Neural cell (in vitro differentiated cells): Measurements from ENCODE around the gene ATXN7L1. TPM values are rescaled to one million over a fixed set of nuclear protein-coding genes. Genes with fewer than 3 reads are reported as not detected.

Experiments used
- H2AFZ ChIP-seq: fragments of 200-600, 300-800 bp; sonication (generic), shearing (Covaris generic); 2 replicates; pipeline ENCODE4 v1.6.0; 2014; ENCODE audit warnings: low read depth, mild to moderate bottlenecking, antibody characterized with exemption, low read length, moderate library complexity
- H3F3A ChIP-seq: fragments of 200-600 bp; shearing (Covaris generic); 2 replicates; pipeline ENCODE4 v1.6.1; 2016; ENCODE audit warnings: mild to moderate bottlenecking, moderate library complexity, mixed read lengths, antibody characterized with exemption, low read length; ENCODE audit not compliant: insufficient read depth, poor library complexity, severe bottlenecking
- H3K27ac ChIP-seq: fragments of 200-600, 300-800 bp; sonication (generic), shearing (Covaris generic); 2 replicates; pipeline ENCODE4 v1.5.1; 2014; ENCODE audit warnings: mild to moderate bottlenecking, low read length, moderate library complexity
- H3K27me3 ChIP-seq: fragments of 300-800, 200-600 bp; sonication (generic), shearing (Covaris generic); 2 replicates; pipeline ENCODE4 v1.6.0; 2014; ENCODE audit warnings: mild to moderate bottlenecking, low read depth, low read length, moderate library complexity; ENCODE audit not compliant: insufficient read depth
- H3K36me3 ChIP-seq: fragments of 300-800, 200-600 bp; sonication (generic), shearing (Covaris generic); 2 replicates; pipeline ENCODE4 v1.5.1; 2014; ENCODE audit warnings: mild to moderate bottlenecking, antibody characterized with exemption, low read length, moderate library complexity; ENCODE audit not compliant: insufficient read depth
- H3K4me2 ChIP-seq: fragments of 300-800, 200-600 bp; sonication (generic), shearing (Covaris generic); 2 replicates; pipeline ENCODE4 v1.6.0; 2014; ENCODE audit warnings: mild to moderate bottlenecking, low read length
- H3K4me3 ChIP-seq: fragments of 300-800, 200-600 bp; sonication (generic), shearing (Covaris generic); 2 replicates; pipeline ENCODE4 v1.5.1; 2014; ENCODE audit warnings: mild to moderate bottlenecking, low read length, moderate library complexity
- H3K79me2 ChIP-seq: fragments of 200-600 bp; shearing (Covaris generic); replicated peaks from 2 replicates; pipeline ENCODE4 v1.6.0; 2014; ENCODE audit warnings: mild to moderate bottlenecking, low read length, moderate library complexity; ENCODE audit not compliant: insufficient read depth
- H3K9ac ChIP-seq: fragments of 300-800, 200-600 bp; sonication (generic), shearing (Covaris generic); 2 replicates; pipeline ENCODE4 v1.6.1; 2016; ENCODE audit warnings: mild to moderate bottlenecking, low read length, mixed read lengths
- H3K9me2 ChIP-seq: fragments of 200-600 bp; shearing (Covaris generic); 2 replicates; pipeline ENCODE4 v1.6.1; 2016; ENCODE audit warnings: mild to moderate bottlenecking, low read length, mixed read lengths; ENCODE audit not compliant: insufficient read depth
- H3K9me3 ChIP-seq: fragments of 200-600, 300-800 bp; sonication (generic), shearing (Covaris generic); 2 replicates; pipeline ENCODE4 v1.6.1; 2016; ENCODE audit warnings: mild to moderate bottlenecking, mixed run types, low read length, moderate library complexity, mixed read lengths
- H4K20me1 ChIP-seq: fragments of 200-600 bp; shearing (Covaris generic); 2 replicates; pipeline ENCODE4 v1.6.1; 2016; ENCODE audit warnings: mild to moderate bottlenecking, mixed run types; ENCODE audit not compliant: insufficient read depth
- CTCF ChIP-seq: fragments of 450-650 bp; IDR thresholded peaks from 2 replicates; pipeline ENCODE4 v1.5.1; 2014; ENCODE audit warnings: antibody characterized with exemption, mild to moderate bottlenecking, moderate library complexity; ENCODE audit not compliant: poor library complexity, severe bottlenecking
- EP300 ChIP-seq: fragments of 450-650 bp; conservative IDR thresholded peaks from 2 replicates; pipeline ENCODE4 v1.6.1; 2014; ENCODE audit warnings: antibody characterized with exemption, mild to moderate bottlenecking, moderate library complexity; ENCODE audit not compliant: poor library complexity, severe bottlenecking
- EZH2 ChIP-seq: fragments of 200-600, 300-800 bp; shearing (Covaris generic), sonication (generic); IDR thresholded peaks from 2 replicates; pipeline ENCODE4 v1.6.1; 2014; ENCODE audit warnings: antibody characterized with exemption, low read length, borderline replicate concordance, mild to moderate bottlenecking; ENCODE audit not compliant: insufficient read depth, poor library complexity, severe bottlenecking
- MXI1 ChIP-seq: fragments of 450-650 bp; conservative IDR thresholded peaks from 2 replicates; pipeline ENCODE4 v1.6.1; 2014; ENCODE audit warnings: antibody characterized with exemption, mild to moderate bottlenecking; ENCODE audit not compliant: poor library complexity, severe bottlenecking
- POLR2AphosphoS5 ChIP-seq: IDR thresholded peaks from 2 replicates; pipeline ENCODE4 v1.6.1; 2012
- RAD21 ChIP-seq: fragments of 450-650 bp; conservative IDR thresholded peaks from 2 replicates; pipeline ENCODE4 v1.6.1; 2014; ENCODE audit warnings: antibody characterized with exemption, mild to moderate bottlenecking, moderate library complexity
- SMC3 ChIP-seq: fragments of 450-650 bp; conservative IDR thresholded peaks from 2 replicates; pipeline ENCODE4 v1.6.1; 2014; ENCODE audit warnings: antibody characterized with exemption, mild to moderate bottlenecking, moderate library complexity; ENCODE audit not compliant: poor library complexity
- TAF1 ChIP-seq: IDR thresholded peaks from 2 replicates; pipeline ENCODE4 v1.6.1; 2012; ENCODE audit warnings: low read depth
- polyA plus RNA-seq: library from polyadenylated mRNA; depleted of rRNA; stranded (reverse); fragments of >200 nt; gene quantifications from 2 replicates; pipeline ENCODE4 v1.2.3, GENCODE V29; 2014
- TF ChIP-seq, protein P1 (sequence below): IDR thresholded peaks from 2 replicates; pipeline ENCODE4 v1.6.1; 2012; ENCODE audit warnings: borderline replicate concordance

The ATXN7L1 gene
- polyA plus RNA-seq, 1 donor from 2014 or later: 4.3 TPM

DNA sequence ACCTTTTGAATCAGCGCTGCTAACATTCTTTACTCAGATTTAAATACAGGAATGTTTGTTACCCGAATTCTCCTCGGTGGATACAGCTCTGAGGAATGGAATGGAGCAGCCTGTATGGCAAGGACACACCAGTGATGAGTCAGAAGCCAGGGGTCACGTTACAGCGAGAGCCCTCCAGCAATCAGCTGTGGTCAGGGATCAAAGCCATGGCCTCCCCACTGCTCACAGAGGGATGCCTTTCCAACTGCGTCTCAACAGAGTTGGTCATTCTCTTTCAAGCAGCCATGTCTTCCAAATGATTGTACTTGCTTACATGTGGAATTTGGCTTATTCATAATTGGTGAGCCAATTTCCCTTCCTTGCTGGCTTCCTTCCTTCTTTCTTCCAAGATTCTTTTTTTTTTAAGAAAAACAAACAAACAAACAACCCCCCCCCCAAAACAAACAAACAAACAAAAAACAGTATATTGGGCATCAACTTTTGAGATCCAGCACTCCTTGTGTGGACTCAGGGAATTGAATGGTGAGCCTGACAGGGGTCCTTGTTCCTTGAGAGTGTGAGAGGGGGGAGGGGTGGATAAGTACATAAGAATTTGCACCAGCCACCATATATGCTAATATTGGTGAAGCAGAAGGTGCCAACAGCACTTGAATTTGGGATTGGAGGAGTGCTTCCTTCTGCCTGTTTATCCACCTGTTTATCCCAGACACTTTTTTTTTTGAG, 100.2 kb downstream of the ATXN7L1 start (continued):
- TF ChIP-seq CTCF (no peak), MXI1 (no peak), EZH2 (no peak)

DNA sequence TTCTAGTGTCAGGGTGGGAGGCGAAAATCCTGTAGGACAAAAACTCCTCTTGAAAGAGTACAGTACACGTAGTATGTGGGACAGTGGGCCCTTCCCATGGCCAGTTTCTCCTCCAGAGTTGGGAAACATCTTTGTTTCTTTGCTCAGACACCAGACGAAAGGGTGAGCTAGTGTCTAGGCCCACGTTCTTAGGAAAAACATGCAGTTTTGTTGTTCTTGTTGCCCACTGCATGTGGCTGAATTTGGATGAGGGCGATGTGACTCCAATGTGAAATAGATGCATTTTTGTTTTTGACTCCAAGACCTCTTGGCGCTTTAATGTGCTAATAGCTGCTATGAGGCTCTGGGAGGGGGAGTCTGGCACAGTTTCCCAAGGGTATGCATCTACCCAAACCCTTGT, 100.8 kb downstream of the ATXN7L1 start:
- Histone ChIP-seq H3K79me2 (peaks cover 4% of the 10 kb centered on the region), H3K4me2 (no peak overlapping the region), H4K20me1 (no peaks in the 10 kb centered on the region), H3F3A (no peaks in the 10 kb centered on the region), H3K36me3 (no peaks in the 10 kb centered on the region), H3K9ac (no peak overlapping the region), H2AFZ (no peak overlapping the region), H3K9me3 (no peaks in the 10 kb centered on the region), H3K27me3 (no peaks in the 10 kb centered on the region), H3K27ac (no peak overlapping the region), H3K9me2 (no peaks in the 10 kb centered on the region), H3K4me3 (no peak overlapping the region)
- TF ChIP-seq SMC3 (no peak), EZH2 (no peak), RAD21 (no peak), EP300 (no peak), CTCF (no peak), MXI1 (no peak), POLR2AphosphoS5 (no peak), TAF1 (no peak)
- TF ChIP-seq, protein P1, sequence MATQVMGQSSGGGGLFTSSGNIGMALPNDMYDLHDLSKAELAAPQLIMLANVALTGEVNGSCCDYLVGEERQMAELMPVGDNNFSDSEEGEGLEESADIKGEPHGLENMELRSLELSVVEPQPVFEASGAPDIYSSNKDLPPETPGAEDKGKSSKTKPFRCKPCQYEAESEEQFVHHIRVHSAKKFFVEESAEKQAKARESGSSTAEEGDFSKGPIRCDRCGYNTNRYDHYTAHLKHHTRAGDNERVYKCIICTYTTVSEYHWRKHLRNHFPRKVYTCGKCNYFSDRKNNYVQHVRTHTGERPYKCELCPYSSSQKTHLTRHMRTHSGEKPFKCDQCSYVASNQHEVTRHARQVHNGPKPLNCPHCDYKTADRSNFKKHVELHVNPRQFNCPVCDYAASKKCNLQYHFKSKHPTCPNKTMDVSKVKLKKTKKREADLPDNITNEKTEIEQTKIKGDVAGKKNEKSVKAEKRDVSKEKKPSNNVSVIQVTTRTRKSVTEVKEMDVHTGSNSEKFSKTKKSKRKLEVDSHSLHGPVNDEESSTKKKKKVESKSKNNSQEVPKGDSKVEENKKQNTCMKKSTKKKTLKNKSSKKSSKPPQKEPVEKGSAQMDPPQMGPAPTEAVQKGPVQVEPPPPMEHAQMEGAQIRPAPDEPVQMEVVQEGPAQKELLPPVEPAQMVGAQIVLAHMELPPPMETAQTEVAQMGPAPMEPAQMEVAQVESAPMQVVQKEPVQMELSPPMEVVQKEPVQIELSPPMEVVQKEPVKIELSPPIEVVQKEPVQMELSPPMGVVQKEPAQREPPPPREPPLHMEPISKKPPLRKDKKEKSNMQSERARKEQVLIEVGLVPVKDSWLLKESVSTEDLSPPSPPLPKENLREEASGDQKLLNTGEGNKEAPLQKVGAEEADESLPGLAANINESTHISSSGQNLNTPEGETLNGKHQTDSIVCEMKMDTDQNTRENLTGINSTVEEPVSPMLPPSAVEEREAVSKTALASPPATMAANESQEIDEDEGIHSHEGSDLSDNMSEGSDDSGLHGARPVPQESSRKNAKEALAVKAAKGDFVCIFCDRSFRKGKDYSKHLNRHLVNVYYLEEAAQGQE: no peak
